ENCODE measurements around the gene TSPAN9. TPM values are rescaled to one million over a fixed set of nuclear protein-coding genes. Genes with fewer than 3 reads are reported as not detected.

TSPAN9 gene
- polyA plus RNA-seq, 1 of the 3 experiments (the other 2 are of a cell fraction) = 34.9 TPM

- no peaks in the 10 kb centered on the region for H3K9me3 ChIP-seq
- H3K79me2 ChIP-seq (ENCODE audit: insufficient read depth) = no peaks in the 10 kb centered on the region
- no peak overlapping the region for H3K4me2 ChIP-seq
- H3K36me3 ChIP-seq (replicated peaks in 1 of 2; ENCODE audit: control insufficient read depth in 1 of 2, insufficient read depth in 2 of 2, low read length in 1 of 2) = no peaks in the 10 kb centered on the region
- no peaks in the 10 kb centered on the region for H3F3A ChIP-seq (replicated peaks; ENCODE audit: insufficient read depth)
- H3K9me2 ChIP-seq = no peaks in the 10 kb centered on the region
- no peak overlapping the region for H3K27ac ChIP-seq (ENCODE audit: low read depth in 2 of 2, low read length in 1 of 2)
- WGBS (ENCODE audit: low lambda C conversion rate) = 62% methylated on average over 23 of the region's 29 CpGs
- peaks cover 0 to 2% of the 10 kb centered on the region in 2 experiments; a peak in 1 of 4 replicates for H3K4me1 ChIP-seq (ENCODE audit: control insufficient read depth in 1 of 2, insufficient read depth in 2 of 2, low read depth in 1 of 2, low read length in 1 of 2)
- no peak overlapping the region for H3K9ac ChIP-seq
- no peaks in the 10 kb centered on the region for H3K27me3 ChIP-seq (ENCODE audit: insufficient read depth)
- H3K4me3 ChIP-seq (ENCODE audit: low read depth in 2 of 2, low read length in 1 of 2) = no peak overlapping the region; a peak in 1 of 4 replicates
- peak; percentile 99 for TF ChIP-seq SMC3 (IDR thresholded peaks at IDR 0.05; ENCODE audit: low read depth, low read length)
- 0 out of 2 replicates have a peak, but pooled peaks have one; percentile 16 for TF ChIP-seq IRF3 (IDR thresholded peaks at IDR 0.05; ENCODE audit: low read depth, low read length)
- no peak for TF ChIP-seq EP300 (IDR thresholded peaks at IDR 0.05; ENCODE audit: borderline replicate concordance in 1 of 2, low read depth in 1 of 2, low read length in 1 of 2)
- TF ChIP-seq RCOR1 (IDR thresholded peaks at IDR 0.05; ENCODE audit: low read length) = no peak
- TF ChIP-seq CTCF (IDR thresholded peaks at IDR 0.05) = peak; percentile 97
- TF ChIP-seq NRF1 (IDR thresholded peaks at IDR 0.05; ENCODE audit: low read depth, low read length) = peak; percentile 17; the same call in 1 of the 2 replicates
- TF ChIP-seq CHD2 (IDR thresholded peaks at IDR 0.05; ENCODE audit: low read length, partially characterized antibody) = peak; percentile 44
- TF ChIP-seq RAD21 (IDR thresholded peaks at IDR 0.05; ENCODE audit: low read length) = peak; percentile 98
- ChIA-PET CTCF (interaction anchor here (0.6 to 13.4 kb wide), 74 partner anchors 9 to 529 kb away, joined by 3 to 368 read pairs (median 6); no protein-coding TSS in a partner anchor), POLR2A (interaction anchor here (1.1 to 1.3 kb wide), 2 partner anchors 11 to 140 kb away, joined by 3 read pairs; no protein-coding TSS in a partner anchor)
- no peak overlapping the region for H2AFZ ChIP-seq (ENCODE audit: low read depth)
- DNase-seq = peak; percentile 91
- H4K20me1 ChIP-seq (ENCODE audit: insufficient read depth) = no peaks in the 10 kb centered on the region
Measured at GRCh38 chr12:3275171-3276041, 198.2 kb downstream of the TSPAN9 start.

GRCh38 chr12:3276226-3276625 is 199.0 kb downstream of the TSPAN9 start:
- Histone ChIP-seq H3F3A (replicated peaks; ENCODE audit: insufficient read depth) (no peaks in the 10 kb centered on the region), H3K36me3 (replicated peaks in 1 of 2; ENCODE audit: control insufficient read depth in 1 of 2, insufficient read depth in 2 of 2, low read length in 1 of 2) (no peaks in the 10 kb centered on the region), H3K9ac (no peak overlapping the region), H2AFZ (ENCODE audit: low read depth) (no peak overlapping the region), H3K27me3 (ENCODE audit: insufficient read depth) (no peaks in the 10 kb centered on the region), H3K9me2 (no peaks in the 10 kb centered on the region), H3K4me1 (ENCODE audit: control insufficient read depth in 1 of 2, insufficient read depth in 2 of 2, low read depth in 1 of 2, low read length in 1 of 2) (peaks cover 0 to 9% of the 10 kb centered on the region in 2 experiments; a peak in 1 of 4 replicates), H4K20me1 (ENCODE audit: insufficient read depth) (no peaks in the 10 kb centered on the region), H3K9me3 (no peaks in the 10 kb centered on the region), H3K27ac (ENCODE audit: low read depth in 2 of 2, low read length in 1 of 2) (no peak overlapping the region), H3K4me2 (no peak overlapping the region), H3K4me3 (ENCODE audit: low read depth in 2 of 2, low read length in 1 of 2) (no peak overlapping the region), H3K79me2 (ENCODE audit: insufficient read depth) (no peaks in the 10 kb centered on the region)
- WGBS (ENCODE audit: low lambda C conversion rate) = 86% methylated on average over 12 of the region's 14 CpGs
- ChIA-PET CTCF (interaction anchor here (0.8 to 13.4 kb wide), 24 partner anchors 9 to 234 kb away, joined by 4 to 368 read pairs (median 14); no protein-coding TSS in a partner anchor), POLR2A (no interaction called here)
- TF ChIP-seq CHD2 (IDR thresholded peaks at IDR 0.05; ENCODE audit: low read length, partially characterized antibody) (no peak), JUND (IDR thresholded peaks at IDR 0.05) (no peak), RAD21 (IDR thresholded peaks at IDR 0.05; ENCODE audit: low read length) (no peak), TEAD4 (IDR thresholded peaks at IDR 0.05; ENCODE audit: borderline replicate concordance, insufficient read depth) (no peak), REST (IDR thresholded peaks at IDR 0.05; ENCODE audit: low read depth, low read length) (no peak), TCF12 (IDR thresholded peaks at IDR 0.05) (no peak), USF2 (IDR thresholded peaks at IDR 0.05; ENCODE audit: borderline replicate concordance, low read depth, low read length) (no peak), RXRA (IDR thresholded peaks at IDR 0.05; ENCODE audit: borderline replicate concordance, low read depth) (no peak), MXI1 (IDR thresholded peaks at IDR 0.05; ENCODE audit: low read depth, low read length) (no peak), MEF2A (IDR thresholded peaks at IDR 0.05; ENCODE audit: borderline replicate concordance, low read depth) (no peak), IRF3 (IDR thresholded peaks at IDR 0.05; ENCODE audit: low read depth, low read length) (no peak)
- DNase-seq = no peak

Data from SK-N-SH (cell line).